GM19467 (cell line): ENCODE measurements around the gene RFPL2.
"Not testable (repeated sequence)": the region's sequence is repeated elsewhere in the genome, so short reads cannot be mapped to it uniquely, and the experiment has no call there.

Experiments used
- ATAC-seq: cut with Tn5 transposase; IDR thresholded peaks from one replicate; pipeline ENCODE4 v1.9.1; 2021; ENCODE audit warnings: mild to moderate bottlenecking, moderate library complexity; ENCODE audit not compliant: unreplicated experiment

RFPL2 gene

GRCh38 chr22:32206774-32207758 is 2.2 kb upstream of the RFPL2 start:
- ATAC-seq: no peak

- no peak for ATAC-seq
Observed at GRCh38 chr22:32205974-32206773, 1.3 kb upstream of the RFPL2 start.

- ATAC-seq: no peak
Observed at GRCh38 chr22:32204040-32204855, 625 bp downstream of the RFPL2 start.

- ATAC-seq: no peak
Observed at GRCh38 chr22:32203181-32204039, 1.5 kb downstream of the RFPL2 start.

GRCh38 chr22:32202539-32203180 is 2.2 kb downstream of the RFPL2 start:
- ATAC-seq: no peak

GRCh38 chr22:32202161-32202538 is 2.7 kb downstream of the RFPL2 start:
- no peak for ATAC-seq

- ATAC-seq: no peak
Observed at GRCh38 chr22:32200752-32201151, 4.1 kb downstream of the RFPL2 start.

GRCh38 chr22:32199961-32200360 is 4.9 kb downstream of the RFPL2 start:
- no peak for ATAC-seq

- no peak for ATAC-seq
Observed at GRCh38 chr22:32199341-32199740, 5.5 kb downstream of the RFPL2 start.

GRCh38 chr22:32197553-32198226 is 7.2 kb downstream of the RFPL2 start:
- not testable (repeated sequence) for ATAC-seq

- ATAC-seq: not testable (repeated sequence)
Observed at GRCh38 chr22:32195900-32196299, 9.0 kb downstream of the RFPL2 start.

GRCh38 chr22:32193346-32193745 is 11.5 kb downstream of the RFPL2 start:
- ATAC-seq: not testable (repeated sequence)

- not testable (repeated sequence) for ATAC-seq
Observed at GRCh38 chr22:32191021-32191420, 13.9 kb downstream of the RFPL2 start.

GRCh38 chr22:32185821-32186220 is 19.1 kb downstream of the RFPL2 start:
- ATAC-seq: no peak

GRCh38 chr22:32183625-32184024 is 21.2 kb downstream of the RFPL2 start:
- ATAC-seq: no peak

GRCh38 chr22:32181043-32181442 is 23.8 kb downstream of the RFPL2 start:
- no peak for ATAC-seq

- no peak for ATAC-seq
Observed at GRCh38 chr22:32177221-32177765, 27.6 kb downstream of the RFPL2 start.
